A673 (cell line): ENCODE data around the gene SWT1. TPM values are rescaled to one million over a fixed set of nuclear protein-coding genes. Genes with fewer than 3 reads are reported as not detected.
A peak's percentile ranks its signal among the peaks of the same experiment; 100 is the strongest.

Source experiments
- BruUV-seq: library from RNA; stranded (reverse); fragments of 400-500 nt; replicated peaks from 2 replicates; lab custom pipeline; 2021; lab: Mats Ljungman, UMichigan
- CTCF ChIA-PET: fragments of 300-600 bp; sonication (Branson Sonifier 250); formaldehyde crosslinking; loops from one replicate; lab custom pipeline; 2022; ENCODE audit warnings: antibody characterized with exemption; lab: Charles Lee
- POLR2A ChIA-PET: fragments of 300-600 bp; sonication (Branson Sonifier 250); formaldehyde crosslinking; loops from one replicate; lab custom pipeline; 2022; ENCODE audit warnings: antibody characterized with exemption; ENCODE audit not compliant: low non-redundant PET; lab: Charles Lee
- DNase-seq: peaks from one replicate; pipeline ENCODE4 v3.0.0-alpha.2; 2015; ENCODE audit warnings: low spot score
- H3K27ac ChIP-seq: fragments of 200-600 bp; sonication (generic); 2 replicates; pipeline ENCODE4 v1.5.1; 2016; ENCODE audit warnings: mixed run types, low read depth, mild to moderate bottlenecking, mixed read lengths, antibody characterized with exemption, low read length; ENCODE audit not compliant: poor library complexity, severe bottlenecking
- H3K27me3 ChIP-seq: fragments of 200-600 bp; sonication (generic); replicated peaks from 2 replicates; pipeline ENCODE4 v1.6.1; 2017; ENCODE audit warnings: mixed run types, low read depth, mild to moderate bottlenecking, mixed read lengths, antibody characterized with exemption, low read length; ENCODE audit not compliant: insufficient read depth, poor library complexity
- H3K36me3 ChIP-seq: fragments of 200-600 bp; sonication (generic); 2 replicates; pipeline ENCODE4 v1.6.1; 2016; ENCODE audit warnings: mixed run types, mild to moderate bottlenecking, mixed read lengths, antibody characterized with exemption, low read length; ENCODE audit not compliant: insufficient read depth, poor library complexity, severe bottlenecking
- H3K4me1 ChIP-seq: fragments of 200-600 bp; sonication (generic); 2 replicates; pipeline ENCODE4 v1.6.1; 2017; ENCODE audit warnings: mixed run types, mild to moderate bottlenecking, mixed read lengths, antibody characterized with exemption, low read length; ENCODE audit not compliant: insufficient read depth, poor library complexity, severe bottlenecking
- H3K4me3 ChIP-seq: fragments of 200-600 bp; sonication (generic); 2 replicates; pipeline ENCODE4 v1.5.1; 2016; ENCODE audit warnings: low read depth, mixed run types, mild to moderate bottlenecking, mixed read lengths, low read length; ENCODE audit not compliant: poor library complexity, severe bottlenecking
- H3K9me3 ChIP-seq: fragments of 200-600 bp; sonication (generic); 2 replicates; pipeline ENCODE4 v1.6.1; 2016; ENCODE audit warnings: mixed run types, low read depth, mild to moderate bottlenecking, mixed read lengths, antibody characterized with exemption, low read length; ENCODE audit not compliant: poor library complexity, severe bottlenecking
- CTCF ChIP-seq: fragments of 300-800, 200-600 bp; sonication (generic); conservative IDR thresholded peaks from 2 replicates; pipeline ENCODE4 v1.5.1; 2017; ENCODE audit warnings: low read depth, mild to moderate bottlenecking, antibody characterized with exemption, low read length, moderate library complexity, mixed read lengths
- EZH2 ChIP-seq: fragments of 200-600 bp; sonication (generic); IDR thresholded peaks from 2 replicates; pipeline ENCODE4 v1.6.1; 2017; ENCODE audit warnings: borderline replicate concordance, low read depth, mild to moderate bottlenecking, mixed read lengths, antibody characterized with exemption, low read length; ENCODE audit not compliant: poor library complexity, severe bottlenecking
- intact Hi-C: fragments of 100-400 bp; cut with micrococcal nuclease; formaldehyde crosslinking; loops from one replicate; pipeline ENCODE4 v1.10.0; 2022; ENCODE audit not compliant: unreplicated experiment
- total RNA-seq: library from RNA; stranded (reverse); gene quantifications from 2 replicates; pipeline ENCODE4 v1.2.3, GENCODE V29; 2021

SWT1 gene
- total RNA-seq, 1 experiment from 2014 or later = 3.3 TPM

GRCh38 chr1:185322636-185323035, 165.7 kb downstream of the SWT1 start:
- Histone ChIP-seq H3K36me3 (no peaks in the 10 kb centered on the region), H3K9me3 (no peaks in the 10 kb centered on the region), H3K4me1 (peaks cover 15% of the 10 kb centered on the region), H3K4me3 (no peak overlapping the region), H3K27me3 (no peaks in the 10 kb centered on the region), H3K27ac (no peak overlapping the region)
- TF ChIP-seq EZH2 (no peak), CTCF (no peak)
- ChIA-PET CTCF (no interaction called here), POLR2A (interaction anchor here (0.6 kb wide), 1 partner anchor 414 kb away, joined by 6 read pairs; no protein-coding TSS in a partner anchor)
- intact Hi-C loops = no loop called here
- DNase-seq = no peak
- no TSS peak for BruUV-seq

GRCh38 chr1:185324118-185324517, 167.2 kb downstream of the SWT1 start:
- BruUV-seq = no TSS peak
- Histone ChIP-seq H3K36me3 (no peaks in the 10 kb centered on the region), H3K27ac (no peak overlapping the region), H3K9me3 (no peaks in the 10 kb centered on the region), H3K4me1 (peaks cover 2% of the 10 kb centered on the region), H3K4me3 (no peak overlapping the region), H3K27me3 (no peaks in the 10 kb centered on the region)
- TF ChIP-seq CTCF = no peak
- no peak for TF ChIP-seq EZH2
- no peak for DNase-seq
- CTCF ChIA-PET = no interaction called here
- intact Hi-C loops = no loop called here
- POLR2A ChIA-PET = no interaction called here

GRCh38 chr1:185325413-185325812, 168.4 kb downstream of the SWT1 start:
- POLR2A ChIA-PET = interaction anchor here (0.6 kb wide), 1 partner anchor 9 kb away, joined by 5 read pairs; the partner anchor contains the start of gene IVNS1ABP
- H3K36me3 ChIP-seq = no peaks in the 10 kb centered on the region
- CTCF ChIA-PET = no interaction called here
- no peak overlapping the region for H3K4me3 ChIP-seq
- BruUV-seq = no TSS peak
- TF ChIP-seq CTCF (no peak), EZH2 (no peak)
- no peaks in the 10 kb centered on the region for H3K27me3 ChIP-seq
- DNase-seq = peak; percentile 45
- intact Hi-C loops = no loop called here
- H3K9me3 ChIP-seq = no peaks in the 10 kb centered on the region
- no peak overlapping the region for H3K27ac ChIP-seq
- no peaks in the 10 kb centered on the region for H3K4me1 ChIP-seq
